H1 (cell line): Measurements from ENCODE around the gene MEIS3. TPM values are rescaled to one million over a fixed set of nuclear protein-coding genes. Genes with fewer than 3 reads are reported as not detected.

Source experiments
- CTCF ChIA-PET: fragments of 300-600 bp; sonication (Branson Sonifier 250); formaldehyde crosslinking; loops from one replicate; lab custom pipeline; 2021; ENCODE audit not compliant: partially characterized antibody; lab: Charles Lee
- POLR2A ChIA-PET: fragments of 300-600 bp; sonication (Branson Sonifier 250); formaldehyde crosslinking; loops from one replicate; lab custom pipeline; 2021; ENCODE audit warnings: inconsistent platforms; ENCODE audit not compliant: partially characterized antibody; lab: Charles Lee
- DNase-seq, 2 experiments: peaks; one replicate each; pipeline versions ENCODE4 v3.0.0 to v3.0.0-alpha.2; 2010 to 2022; ENCODE audit warnings: low spot score in 2 of 2, low read depth in 1 of 2, mixed read lengths in 1 of 2
- FAIRE-seq: peaks from 2 replicates; lab custom pipeline; 2011; peaks lifted over from hg19 to GRCh38; lab: Jason Lieb, UNC
- H2AFZ ChIP-seq: 2 replicates; pipeline ENCODE4 v1.8.1; 2012; ENCODE audit warnings: low read length, inconsistent platforms
- H2AK5ac ChIP-seq: 2 replicates; pipeline ENCODE4 v1.6.1; 2013; ENCODE audit warnings: low read depth, low read length
- H2BK120ac ChIP-seq: replicated peaks from 2 replicates; pipeline ENCODE3; 2013; ENCODE audit warnings: low read depth, low read length, inconsistent platforms
- H2BK12ac ChIP-seq: 2 replicates; pipeline ENCODE4 v1.6.1; 2013; ENCODE audit warnings: low read depth, low read length
- H2BK15ac ChIP-seq: 2 replicates; pipeline ENCODE4 v1.6.1; 2013; ENCODE audit warnings: low read length
- H2BK20ac ChIP-seq: 2 replicates; pipeline ENCODE4 v1.6.1; 2013; ENCODE audit warnings: low read length
- H2BK5ac ChIP-seq: 2 replicates; pipeline ENCODE4 v1.6.1; 2013; ENCODE audit warnings: low read depth, low read length
- H3K14ac ChIP-seq: 2 replicates; pipeline ENCODE4 v1.6.1; 2013; ENCODE audit warnings: inconsistent platforms; ENCODE audit not compliant: insufficient read length
- H3K18ac ChIP-seq: 2 replicates; pipeline ENCODE4 v1.6.1; 2013; ENCODE audit warnings: low read length; ENCODE audit errors: extremely low read depth
- H3K23ac ChIP-seq: 2 replicates; pipeline ENCODE4 v1.6.1; 2013; ENCODE audit warnings: inconsistent platforms; ENCODE audit not compliant: insufficient read length
- H3K23me2 ChIP-seq: 2 replicates; pipeline ENCODE4 v1.6.1; 2013; ENCODE audit warnings: low read depth, low read length
- H3K27ac ChIP-seq: 2 replicates; pipeline ENCODE4 v1.6.1; 2011; ENCODE audit warnings: low read depth, low read length, inconsistent platforms
- H3K27me3 ChIP-seq, 4 experiments: replicated peaks in 1 of 4; 1 replicate in 1 of 4; 2 replicates in 3 of 4; pipeline versions ENCODE4 v1.6.1 to v1.8.1; 2011 to 2013; ENCODE audit warnings: low read length in 3 of 4, mild to moderate bottlenecking in 3 of 4, inconsistent platforms in 2 of 4, mixed read lengths in 2 of 4, moderate library complexity in 1 of 4; ENCODE audit not compliant: control insufficient read depth in 3 of 4, insufficient read depth in 3 of 4; ENCODE audit errors: extremely low read depth in 1 of 4
- H3K36me3 ChIP-seq, 4 experiments: 2 replicates each; pipeline versions ENCODE4 v1.6.1 to v1.8.1; 2011 to 2013; ENCODE audit warnings: mild to moderate bottlenecking in 4 of 4, low read length in 3 of 4, moderate library complexity in 2 of 4, control low read depth in 1 of 4, inconsistent platforms in 1 of 4; ENCODE audit not compliant: insufficient read depth in 4 of 4, control insufficient read depth in 2 of 4
- H3K4ac ChIP-seq: replicated peaks from 2 replicates; pipeline ENCODE3; 2013; ENCODE audit warnings: low read length, low read depth, mixed read lengths, inconsistent platforms; ENCODE audit not compliant: insufficient read length
- H3K4me1 ChIP-seq, 4 experiments: replicated peaks in 1 of 4; 1 replicate in 1 of 4; 2 replicates in 3 of 4; pipeline versions ENCODE4 v1.6.1 to v1.8.1; 2011 to 2013; ENCODE audit warnings: low read length in 3 of 4, inconsistent platforms in 2 of 4, mixed read lengths in 1 of 4; ENCODE audit not compliant: insufficient read depth in 4 of 4, control insufficient read depth in 3 of 4
- H3K4me2 ChIP-seq, 2 experiments: 2 replicates each; pipeline versions ENCODE4 v1.6.1 to v1.8.1; 2011 to 2013; ENCODE audit warnings: low read depth in 2 of 2, low read length in 2 of 2, control low read depth in 1 of 2, inconsistent platforms in 1 of 2, mild to moderate bottlenecking in 1 of 2; ENCODE audit not compliant: insufficient read depth in 1 of 2
- H3K4me3 ChIP-seq, 4 experiments: fragments of 200-600, 300-600 bp in 1 of 4; sonication (generic), shearing (Covaris generic), sonication (Bioruptor Twin) in 1 of 4; 2 replicates each; pipeline versions ENCODE4 v1.5.1 to v1.8.1; 2011 to 2016; ENCODE audit warnings: low read length in 4 of 4, low read depth in 3 of 4, control low read depth in 2 of 4, inconsistent platforms in 2 of 4, mild to moderate bottlenecking in 2 of 4, mixed read lengths in 1 of 4, moderate library complexity in 1 of 4; ENCODE audit not compliant: insufficient read depth in 2 of 4; ENCODE audit errors: extremely low read depth in 1 of 4
- H3K56ac ChIP-seq: replicated peaks from 2 replicates; pipeline ENCODE3; 2013; ENCODE audit warnings: low read depth, mild to moderate bottlenecking, mixed read lengths, low read length, inconsistent platforms; ENCODE audit not compliant: insufficient read length
- H3K79me1 ChIP-seq: 2 replicates; pipeline ENCODE4 v1.6.1; 2013; ENCODE audit warnings: low read depth, low read length, control low read depth
- H3K79me2 ChIP-seq, 2 experiments: 2 replicates each; pipeline versions ENCODE4 v1.6.1 to v1.8.1; 2012 to 2013; ENCODE audit warnings: low read length in 2 of 2, mild to moderate bottlenecking in 2 of 2, inconsistent platforms in 1 of 2; ENCODE audit not compliant: insufficient read depth in 2 of 2, control insufficient read depth in 1 of 2
- H3K9ac ChIP-seq, 4 experiments: replicated peaks in 1 of 4; 1 replicate in 1 of 4; 2 replicates in 3 of 4; pipeline versions ENCODE4 v1.6.1 to v1.8.1; 2011 to 2013; ENCODE audit warnings: low read depth in 3 of 4, low read length in 3 of 4, control low read depth in 2 of 4, mild to moderate bottlenecking in 2 of 4, moderate library complexity in 2 of 4, inconsistent platforms in 1 of 4; ENCODE audit errors: extremely low read depth in 1 of 4
- H3K9me3 ChIP-seq, 2 experiments: 2 replicates each; pipeline versions ENCODE4 v1.6.1 to v1.8.1; 2012 to 2013; ENCODE audit warnings: mild to moderate bottlenecking in 2 of 2, moderate library complexity in 2 of 2, control low read depth in 1 of 2, inconsistent platforms in 1 of 2, low read depth in 1 of 2, low read length in 1 of 2, mixed read lengths in 1 of 2; ENCODE audit not compliant: insufficient read depth in 2 of 2
- H4K20me1 ChIP-seq, 2 experiments: replicated peaks in 1 of 2; 2 replicates each; pipeline versions ENCODE3 to v1.8.1; 2011 to 2013; ENCODE audit warnings: inconsistent platforms in 2 of 2, low read length in 2 of 2, mild to moderate bottlenecking in 1 of 2; ENCODE audit not compliant: insufficient read depth in 2 of 2, control insufficient read depth in 1 of 2
- H4K5ac ChIP-seq: 2 replicates; pipeline ENCODE4 v1.6.1; 2013; ENCODE audit warnings: low read length, low read depth, mixed read lengths, inconsistent platforms; ENCODE audit not compliant: insufficient read length
- H4K8ac ChIP-seq: 2 replicates; pipeline ENCODE4 v1.8.0; 2013; ENCODE audit warnings: mild to moderate bottlenecking, moderate library complexity, low read length, inconsistent platforms; ENCODE audit not compliant: insufficient read depth; ENCODE audit errors: extremely low read depth
- H4K91ac ChIP-seq: replicated peaks from 2 replicates; pipeline ENCODE3; 2013; ENCODE audit warnings: low read length, mixed read lengths, inconsistent platforms; ENCODE audit not compliant: insufficient read length
- BRCA1 ChIP-seq: IDR thresholded peaks from 2 replicates; pipeline ENCODE4 v1.6.1; 2012; ENCODE audit warnings: low read depth, low read length, improper control_type of control experiment
- CHD2 ChIP-seq: IDR thresholded peaks from 2 replicates; pipeline ENCODE4 v1.6.1; 2012; ENCODE audit warnings: low read length, improper control_type of control experiment
- GTF2F1 ChIP-seq: IDR thresholded peaks from 2 replicates; pipeline ENCODE4 v1.6.1; 2012; ENCODE audit warnings: low read depth, low read length, improper control_type of control experiment, borderline replicate concordance
- HDAC6 ChIP-seq: IDR thresholded peaks from one replicate; pipeline ENCODE4 v1.7.1; 2012; ENCODE audit warnings: low read depth, mild to moderate bottlenecking, inconsistent platforms, low read length, moderate library complexity
- JUN ChIP-seq: IDR thresholded peaks from 2 replicates; pipeline ENCODE4 v1.6.1; 2011; ENCODE audit warnings: low read depth, mild to moderate bottlenecking, improper control_type of control experiment, low read length
- RAD21 ChIP-seq, 2 experiments: IDR thresholded peaks in 1 of 2; conservative IDR thresholded peaks in 1 of 2; 2 replicates each; pipeline ENCODE4 v1.6.1; 2011; ENCODE audit warnings: low read depth in 2 of 2, low read length in 2 of 2, improper control_type of control experiment in 1 of 2, inconsistent platforms in 1 of 2, mild to moderate bottlenecking in 1 of 2, moderate library complexity in 1 of 2
- SAP30 ChIP-seq: fragments of 300-600 bp; sonication (generic); IDR thresholded peaks from 2 replicates; pipeline ENCODE4 v1.7.1; 2012; ENCODE audit warnings: low read length, moderate library complexity, mild to moderate bottlenecking, inconsistent platforms; ENCODE audit not compliant: insufficient read depth, insufficient replicate concordance
- TAF1 ChIP-seq: IDR thresholded peaks from 2 replicates; pipeline ENCODE4 v1.6.1; 2011; ENCODE audit warnings: mild to moderate bottlenecking, low read depth, low read length
- TAF7 ChIP-seq: optimal IDR thresholded peaks from 2 replicates; pipeline ENCODE3; 2011; ENCODE audit warnings: low read depth, mild to moderate bottlenecking, inconsistent platforms, low read length, moderate library complexity, borderline replicate concordance
- WGBS, 2 experiments: shearing (Covaris generic) in 1 of 2; methylation state at CpG; one replicate each; pipeline versions ENCODE4 v1.1.6 to v1.1.7; 2013 to 2015; ENCODE audit warnings: low lambda C conversion rate in 2 of 2, mixed read lengths in 2 of 2, inconsistent platforms in 1 of 2, low coverage in 1 of 2, missing lambda C conversion rate in 1 of 2; ENCODE audit not compliant: insufficient replicate concordance in 2 of 2, insufficient coverage in 1 of 2, insufficient read length in 1 of 2; ENCODE audit errors: extremely low coverage in 1 of 2, missing lambda C conversion rate in 1 of 2; 5-methylcytosine and 5-hydroxymethylcytosine counted together
- polyA plus RNA-seq, 7 experiments: library from polyadenylated mRNA; depleted of rRNA in 3 of 7; stranded (reverse) in 5 of 7; unstranded in 2 of 7; fragments of >200 nt in 5 of 7; fragments of 200-250 nt in 2 of 7; gene quantifications; 1 replicate in 5 of 7; 2 replicates in 1 of 7; 4 replicates in 1 of 7; pipeline versions ENCODE4 v1.2.1 to v1.2.3, GENCODE V29; 2011 to 2013; ENCODE audit warnings: missing spikeins in 2 of 7, mixed read lengths in 2 of 7
- total RNA-seq: library from RNA; stranded (reverse); fragmentation: NEBNext Ultra II Directional; extraction: Animal tissue kit (Norgen Biotek cat#: 25700); gene quantifications from 2 replicates; pipeline ENCODE4 v1.2.1, GENCODE V29; 2021
- TF ChIP-seq, protein P1 (sequence below): IDR thresholded peaks from 2 replicates; pipeline ENCODE4 v1.6.1; 2012; ENCODE audit warnings: low read length, inconsistent platforms
- TF ChIP-seq, protein P2 (sequence below): IDR thresholded peaks from 2 replicates; pipeline ENCODE4 v1.6.1; 2011; ENCODE audit warnings: low read depth, mild to moderate bottlenecking, low read length; ENCODE audit not compliant: insufficient read depth

Gene MEIS3
- total and polyA plus RNA-seq, 2 of the 8 experiments (the other 6 are each of a cell fraction or from before 2014, with no cell fraction given), result 24.5 to 28.2 TPM

DNA sequence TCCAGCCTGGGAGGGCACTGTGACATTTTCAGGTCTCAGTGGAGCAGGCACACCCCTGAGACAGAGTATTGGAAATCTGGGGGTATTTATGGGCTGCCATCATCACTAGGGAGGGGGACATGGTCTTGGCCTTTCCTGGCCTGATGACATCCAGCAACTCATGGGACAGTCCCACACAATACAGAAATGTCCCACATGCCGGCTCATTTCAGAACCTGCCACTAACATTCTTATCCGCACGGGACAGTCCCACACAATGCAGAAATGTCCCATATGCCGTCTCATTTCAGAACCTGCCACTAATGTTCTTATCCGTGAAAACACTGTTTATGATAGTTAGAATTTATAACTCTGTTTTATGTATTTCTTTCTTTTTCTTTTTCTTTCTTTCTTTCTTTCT is 42.5 kb upstream of the MEIS3 start:
- Histone ChIP-seq H2BK5ac (no peak overlapping the region), H3K79me2 (no peaks in the 10 kb centered on the region)
- no peak for FAIRE-seq

More for the DNA sequence above, 42.5 kb upstream of the MEIS3 start:
- Histone ChIP-seq H3K9ac (no peak overlapping the region), H3K14ac (no peak overlapping the region), H3K23me2 (peaks cover 2% of the 10 kb centered on the region; the same call in 1 of the 2 replicates), H4K5ac (no peak overlapping the region), H2BK12ac (no peak overlapping the region), H4K8ac (no peak overlapping the region; the same call in 1 of the 2 replicates), H3K27ac (no peak overlapping the region), H3K4me2 (no peak overlapping the region), H3K4ac (no peak overlapping the region), H2BK15ac (no peak overlapping the region), H3K79me1 (no peaks in the 10 kb centered on the region), H3K56ac (no peak overlapping the region), H3K18ac (no peak overlapping the region), H3K4me3 (no peak overlapping the region), H3K36me3 (peaks cover 0 to 3% (median 0%) of the 10 kb centered on the region in 4 experiments; a peak in 2 of 8 replicates), H2BK120ac (no peak overlapping the region), H4K91ac (no peak overlapping the region), H2AK5ac (no peak overlapping the region), H3K23ac (no peak overlapping the region), H4K20me1 (peaks cover 2 to 6% of the 10 kb centered on the region in 2 experiments), H3K4me1 (peaks cover 0 to 4% (median 0%) of the 10 kb centered on the region in 4 experiments; a peak in 4 of 7 replicates), H2AFZ (no peak overlapping the region), H3K9me3 (no peaks in the 10 kb centered on the region; a peak in 1 of 4 replicates), H3K27me3 (peaks cover 0 to 10% (median 5%) of the 10 kb centered on the region in 4 experiments; a peak in 4 of 7 replicates), H2BK20ac (no peak overlapping the region)
- POLR2A ChIA-PET, result interaction anchor here (0.6 kb wide), 1 partner anchor 15 kb away, joined by 3 read pairs; no protein-coding TSS in a partner anchor
- CTCF ChIA-PET, result interaction anchor here (1.6 to 2.5 kb wide), 2 partner anchors 13 to 25 kb away, joined by 6 to 7 read pairs; no protein-coding TSS in a partner anchor
- TF ChIP-seq SAP30 (no peak), BRCA1 (no peak), CHD2 (no peak), HDAC6 (no peak), RAD21 (IDR thresholded peaks at IDR 0.05 in 1 of 2, conservative IDR thresholded peaks at IDR 0.05 in 1 of 2; ENCODE audit: low read depth in 2 of 2, low read length in 2 of 2) (no peak), JUN (no peak), TAF1 (no peak), TAF7 (no peak), GTF2F1 (no peak)
- TF ChIP-seq, protein P1, sequence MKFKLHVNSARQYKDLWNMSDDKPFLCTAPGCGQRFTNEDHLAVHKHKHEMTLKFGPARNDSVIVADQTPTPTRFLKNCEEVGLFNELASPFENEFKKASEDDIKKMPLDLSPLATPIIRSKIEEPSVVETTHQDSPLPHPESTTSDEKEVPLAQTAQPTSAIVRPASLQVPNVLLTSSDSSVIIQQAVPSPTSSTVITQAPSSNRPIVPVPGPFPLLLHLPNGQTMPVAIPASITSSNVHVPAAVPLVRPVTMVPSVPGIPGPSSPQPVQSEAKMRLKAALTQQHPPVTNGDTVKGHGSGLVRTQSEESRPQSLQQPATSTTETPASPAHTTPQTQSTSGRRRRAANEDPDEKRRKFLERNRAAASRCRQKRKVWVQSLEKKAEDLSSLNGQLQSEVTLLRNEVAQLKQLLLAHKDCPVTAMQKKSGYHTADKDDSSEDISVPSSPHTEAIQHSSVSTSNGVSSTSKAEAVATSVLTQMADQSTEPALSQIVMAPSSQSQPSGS, result no peak
- TF ChIP-seq, protein P2, sequence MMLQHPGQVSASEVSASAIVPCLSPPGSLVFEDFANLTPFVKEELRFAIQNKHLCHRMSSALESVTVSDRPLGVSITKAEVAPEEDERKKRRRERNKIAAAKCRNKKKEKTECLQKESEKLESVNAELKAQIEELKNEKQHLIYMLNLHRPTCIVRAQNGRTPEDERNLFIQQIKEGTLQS, result no peak
- no peak for DNase-seq
- WGBS, 2 experiments, result 93% methylated on average over 5 of the region's 5 CpGs; no CpG with 5 or more reads in 1 of the 2 experiments
